Esophagus (tissue), 2 donors: ENCODE results near the gene MTMR2. TPM values are rescaled to one million over a fixed set of nuclear protein-coding genes. Genes with fewer than 3 reads are reported as not detected.
A peak's percentile ranks its signal among the peaks of the same experiment; 100 is the strongest.

Source experiments
- H3K27ac ChIP-seq, 2 donors: one replicate each; pipeline ENCODE4 v1.5.1; 2013; ENCODE audit warnings: low read depth in 2 of 2, mild to moderate bottlenecking in 2 of 2, inconsistent platforms in 1 of 2, low read length in 1 of 2, moderate library complexity in 1 of 2
- H3K27me3 ChIP-seq, 2 donors: one replicate each; pipeline ENCODE4 v1.6.1; 2013; ENCODE audit warnings: low read length in 2 of 2, control low read depth in 1 of 2, mild to moderate bottlenecking in 1 of 2; ENCODE audit not compliant: insufficient read depth in 2 of 2, control insufficient read depth in 1 of 2
- H3K36me3 ChIP-seq, 2 donors: one replicate each; pipeline ENCODE4 v1.6.1; 2013; ENCODE audit warnings: low read length in 1 of 2; ENCODE audit not compliant: control insufficient read depth in 2 of 2, insufficient read depth in 2 of 2
- H3K4me1 ChIP-seq, 2 donors: one replicate each; pipeline ENCODE4 v1.6.1; 2013; ENCODE audit warnings: low read length in 1 of 2; ENCODE audit not compliant: control insufficient read depth in 2 of 2, insufficient read depth in 2 of 2
- H3K4me3 ChIP-seq, 2 donors: one replicate each; pipeline ENCODE4 v1.5.1; 2013; ENCODE audit warnings: low read length in 2 of 2, mild to moderate bottlenecking in 2 of 2, low read depth in 1 of 2, moderate library complexity in 1 of 2
- H3K9me3 ChIP-seq, 2 donors: one replicate each; pipeline ENCODE4 v1.6.1; 2013; ENCODE audit warnings: mild to moderate bottlenecking in 2 of 2, low read depth in 1 of 2, low read length in 1 of 2, moderate library complexity in 1 of 2; ENCODE audit not compliant: control insufficient read depth in 2 of 2, insufficient read depth in 1 of 2
- WGBS, 2 donors: extraction: QIAGEN DNeasy Blood & Tissue Kit; methylation state at CpG; one replicate each; pipeline ENCODE4 v1.1.7; 2013; 5-methylcytosine and 5-hydroxymethylcytosine counted together
- polyA plus RNA-seq, 2 donors: library from polyadenylated mRNA; stranded (reverse); fragments of 200-250 nt; gene quantifications; one replicate each; pipeline ENCODE4 v1.2.3, GENCODE V29; 2013
- donor health status: healthy with polysubstance abuse.
- donor health status: Bipolar disorder and iron deficiency.

MTMR2 gene
- 10 to 100 TPM in 1 of 2 donors, 1 to 10 TPM in 1; 5.6 to 10.0 TPM for polyA plus RNA-seq

DNA sequence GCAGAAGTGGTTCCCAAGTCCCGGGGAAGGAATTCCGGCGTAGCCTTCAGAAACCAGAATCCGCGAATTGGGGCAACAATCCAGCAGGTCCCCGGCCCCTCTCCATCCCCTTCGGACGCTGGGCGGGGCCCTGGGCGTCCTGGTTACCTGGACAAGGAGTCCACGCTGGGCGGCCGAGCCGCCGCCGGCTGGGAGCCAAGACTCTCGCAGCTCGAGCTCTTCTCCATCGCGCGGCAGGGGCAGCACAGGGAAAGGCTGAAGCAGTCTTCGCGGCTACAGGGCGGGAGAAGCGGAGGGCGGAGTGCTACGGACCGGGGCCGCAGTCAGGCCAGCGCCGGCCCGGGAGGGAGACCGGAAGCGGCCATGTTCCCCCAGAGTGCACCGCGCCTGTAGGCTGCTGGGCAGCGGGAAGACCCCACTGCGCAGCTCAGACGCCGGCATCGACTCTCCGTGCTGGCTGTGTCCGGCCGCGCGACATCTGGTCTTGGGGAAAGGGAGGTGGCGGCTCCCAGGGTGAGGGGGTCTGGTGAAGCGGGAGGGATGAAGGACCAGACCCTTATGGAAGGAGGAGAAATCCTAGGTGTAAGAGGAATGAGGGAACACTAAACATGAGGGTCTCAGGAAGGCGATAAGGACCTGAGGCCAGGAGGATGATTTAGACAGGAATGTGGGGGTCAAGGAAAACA, at the start of gene MTMR2:
Gene MTMR2 (minus strand): TSS at position 380 of the 686 bp plus-strand sequence. CDS start 153 bp downstream, at position 227.
- WGBS, 2 donors, result 0% methylated on average over 49 of the region's 49 CpGs
- no peaks in the 10 kb centered on the region for H3K36me3 ChIP-seq
- peak within 1 kb of the TSS; percentile 94 to 98 for H3K27ac ChIP-seq
- no peaks in the 10 kb centered on the region for H3K9me3 ChIP-seq
- H3K27me3 ChIP-seq, result no peaks in the 10 kb centered on the region
- peak within 1 kb of the TSS; percentile 79 to 82 for H3K4me3 ChIP-seq
- H3K4me1 ChIP-seq, result no peaks in the 10 kb centered on the region

- Histone ChIP-seq H3K4me3 (no peak overlapping the region), H3K27me3 (no peaks in the 10 kb centered on the region), H3K27ac (no peak overlapping the region), H3K36me3 (no peaks in the 10 kb centered on the region), H3K4me1 (no peaks in the 10 kb centered on the region), H3K9me3 (no peaks in the 10 kb centered on the region)
- 61 to 79% methylated on average over 2 of the region's 2 CpGs for WGBS, 2 donors
These were observed 48.2 kb upstream of the MTMR2 start for GRCh38 chr11:95972060-95972459.

DNA sequence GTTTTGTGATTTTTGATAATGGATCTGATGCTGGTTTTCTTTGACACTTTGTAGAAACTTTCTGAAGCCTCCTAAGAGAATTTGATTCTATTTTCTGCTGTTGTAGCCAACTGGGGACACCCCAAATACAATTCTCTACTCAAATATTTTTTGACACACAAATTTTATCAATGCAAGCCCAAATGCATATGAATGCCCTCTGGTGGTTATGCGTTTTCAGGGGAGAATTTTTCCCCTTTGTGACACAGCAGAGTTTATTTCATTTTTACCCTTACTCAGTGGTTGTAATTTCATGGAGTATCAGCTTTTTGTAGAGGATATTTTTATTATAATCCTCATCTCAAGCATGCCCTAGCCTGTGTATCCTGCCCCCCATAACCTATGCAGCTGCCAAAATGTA, 44.7 kb upstream of the MTMR2 start:
- Histone ChIP-seq H3K4me3 (no peak overlapping the region), H3K4me1 (no peaks in the 10 kb centered on the region), H3K27me3 (no peaks in the 10 kb centered on the region), H3K27ac (no peak overlapping the region), H3K36me3 (no peaks in the 10 kb centered on the region), H3K9me3 (no peaks in the 10 kb centered on the region)
- 78 to 80% methylated on average over 1 of the region's 1 CpG for WGBS, 2 donors

GRCh38 chr11:95964281-95964680, 40.4 kb upstream of the MTMR2 start:
- Histone ChIP-seq H3K4me1 (no peaks in the 10 kb centered on the region), H3K4me3 (no peak overlapping the region), H3K27ac (no peak overlapping the region), H3K27me3 (no peaks in the 10 kb centered on the region), H3K9me3 (no peaks in the 10 kb centered on the region), H3K36me3 (no peaks in the 10 kb centered on the region)
- WGBS, 2 donors, result 83 to 84% methylated on average over 1 of the region's 1 CpG

- H3K9me3 ChIP-seq, result no peaks in the 10 kb centered on the region
- no peaks in the 10 kb centered on the region for H3K36me3 ChIP-seq
- 62 to 73% methylated on average over 1 of the region's 1 CpG for whole genome bisulfite sequencing, 2 donors
- no peak overlapping the region for H3K27ac ChIP-seq
- H3K4me1 ChIP-seq, result no peaks in the 10 kb centered on the region
- no peak overlapping the region for H3K4me3 ChIP-seq
- no peaks in the 10 kb centered on the region for H3K27me3 ChIP-seq
These were observed 37.9 kb upstream of the MTMR2 start for GRCh38 chr11:95961758-95962157.

DNA sequence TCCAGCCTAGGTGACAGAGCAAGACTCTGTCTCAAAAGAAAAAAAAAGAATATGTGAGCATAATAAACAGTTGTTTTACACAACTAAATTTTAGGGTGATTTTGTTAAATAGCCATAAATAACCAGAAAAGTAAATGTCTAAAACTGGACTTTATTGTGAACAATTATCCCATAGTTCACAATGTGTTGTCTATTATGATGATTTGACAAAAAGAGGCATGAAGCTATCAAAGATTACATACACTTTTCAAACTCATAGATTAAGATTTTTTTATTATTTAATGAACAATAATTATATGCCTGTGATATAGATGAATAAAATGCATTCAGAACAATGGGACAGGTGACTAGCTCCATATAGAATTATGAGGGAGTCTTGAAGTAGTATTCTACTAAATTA, 27.0 kb upstream of the MTMR2 start:
- Histone ChIP-seq H3K27me3 (no peaks in the 10 kb centered on the region), H3K9me3 (peaks cover 0 to 2% of the 10 kb centered on the region in 2 donors), H3K27ac (no peak overlapping the region), H3K4me3 (no peak overlapping the region), H3K36me3 (no peaks in the 10 kb centered on the region), H3K4me1 (no peaks in the 10 kb centered on the region)

DNA sequence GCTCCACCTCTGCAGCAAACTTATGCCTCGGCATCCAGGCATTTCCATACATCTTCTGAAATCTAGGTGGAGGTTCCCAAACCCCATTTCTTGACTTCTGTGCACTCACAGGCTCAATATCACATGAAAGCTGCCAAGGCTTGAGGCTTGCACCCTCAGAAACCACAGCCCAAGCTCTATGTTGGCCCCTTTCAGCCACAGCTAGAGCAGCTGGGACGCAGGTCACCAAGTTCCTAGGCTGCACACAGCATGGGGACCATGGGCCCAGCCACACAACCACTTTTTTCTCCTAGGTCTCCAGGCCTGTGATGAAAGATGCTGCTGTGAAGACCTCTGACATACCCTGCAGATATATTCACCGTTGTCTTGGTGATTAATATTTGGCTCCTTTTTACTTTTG, 24.7 kb upstream of the MTMR2 start:
- Histone ChIP-seq H3K36me3 (no peaks in the 10 kb centered on the region), H3K27me3 (no peaks in the 10 kb centered on the region), H3K4me1 (no peaks in the 10 kb centered on the region), H3K9me3 (peaks cover 6% of the 10 kb centered on the region in 2 donors), H3K4me3 (no peak overlapping the region), H3K27ac (no peak overlapping the region)
- WGBS, 2 donors, result 85 to 91% methylated on average over 3 of the region's 3 CpGs

- no peak overlapping the region for H3K4me3 ChIP-seq
- no peaks in the 10 kb centered on the region for H3K36me3 ChIP-seq
- H3K4me1 ChIP-seq, result no peaks in the 10 kb centered on the region
- no peak overlapping the region for H3K27ac ChIP-seq
- no peaks in the 10 kb centered on the region for H3K27me3 ChIP-seq
- H3K9me3 ChIP-seq, result peaks cover 6% of the 10 kb centered on the region in 2 donors
- WGBS, 2 donors, result 81 to 91% methylated on average over 4 of the region's 4 CpGs
These were observed 20.7 kb upstream of the MTMR2 start for GRCh38 chr11:95944623-95945022.

GRCh38 chr11:95943546-95943945, 19.6 kb upstream of the MTMR2 start:
- Histone ChIP-seq H3K27ac (no peak overlapping the region), H3K4me3 (no peak overlapping the region), H3K9me3 (peaks cover 6% of the 10 kb centered on the region in 2 donors), H3K27me3 (peaks cover 0 to 2% of the 10 kb centered on the region in 2 donors), H3K36me3 (no peaks in the 10 kb centered on the region), H3K4me1 (no peaks in the 10 kb centered on the region)
- 71% methylated on average over 1 of the region's 1 CpG for WGBS, 2 donors

GRCh38 chr11:95939091-95939490, 15.2 kb upstream of the MTMR2 start:
- H3K27ac ChIP-seq, result no peak overlapping the region
- no peaks in the 10 kb centered on the region for H3K9me3 ChIP-seq
- no peaks in the 10 kb centered on the region for H3K4me1 ChIP-seq
- 89 to 91% methylated on average over 6 of the region's 6 CpGs for WGBS, 2 donors
- no peak overlapping the region for H3K4me3 ChIP-seq
- peaks cover 0 to 2% of the 10 kb centered on the region in 2 donors for H3K27me3 ChIP-seq
- no peaks in the 10 kb centered on the region for H3K36me3 ChIP-seq
